ENCODE measurements around the gene LY9. TPM values are rescaled to one million over a fixed set of nuclear protein-coding genes. Genes with fewer than 3 reads are reported as not detected.

Gene LY9
- total and polyA plus RNA-seq, 9 of the 15 experiments (the other 6 are each of a cell fraction or from before 2014, with no cell fraction given), result not detected

Other genes with a start within 250 kb of the LY9 start
Only the 7 nearest of the 10 such genes appear.
- gene CD84, start 216.7 kb upstream of the LY9 start, total RNA-seq (2014; rRNA removed), result 0.82 and 1.4 TPM in 2 replicates
- 2.2 and 2.5 TPM in 2 replicates for gene CD84, start 216.7 kb upstream of the LY9 start, total RNA-seq (2014; rRNA removed; fragmentation: Illumina TruSeq; extraction: Trizol)
- 6.8 TPM in 2 replicates for gene CD84, start 216.7 kb upstream of the LY9 start, total RNA-seq (2015; rRNA removed; fragmentation: Illumina TruSeq; extraction: Trizol)
- gene CD84, start 216.7 kb upstream of the LY9 start, total RNA-seq (2021), result 1.9 and 2.5 TPM in 2 replicates
- 2.0 and 7.3 TPM in 2 replicates for gene CD84, start 216.7 kb upstream of the LY9 start, polyA plus RNA-seq (2011; rRNA removed)
- 3.1 and 3.5 TPM in 2 replicates for gene CD84, start 216.7 kb upstream of the LY9 start, polyA plus RNA-seq (2014; fragmentation: Illumina TruSeq; extraction: Trizol)
- 1 to 10 TPM; 1.0 to 1.5 TPM for gene CD84, start 216.7 kb upstream of the LY9 start, polyA plus RNA-seq (2014; fragmentation: Nextera tagmentation; extraction: Ambion mirVana)
- gene CD84, start 216.7 kb upstream of the LY9 start, polyA plus RNA-seq (2014; rRNA removed), result 1.6 and 1.8 TPM in 2 replicates
- not detected in 2 replicates for gene SLAMF1, start 149.1 kb upstream of the LY9 start, total RNA-seq (2014; rRNA removed)
- gene SLAMF1, start 149.1 kb upstream of the LY9 start, total RNA-seq (2014; rRNA removed; fragmentation: Illumina TruSeq; extraction: Trizol), result not detected in 2 replicates
- gene SLAMF1, start 149.1 kb upstream of the LY9 start, total RNA-seq (2015; rRNA removed; fragmentation: Illumina TruSeq; extraction: Trizol), result 0.04 and 0.15 TPM in 2 replicates
- gene SLAMF1, start 149.1 kb upstream of the LY9 start, total RNA-seq (2021), result 0.11 and 0.22 TPM in 2 replicates
- not detected in 2 replicates for gene SLAMF1, start 149.1 kb upstream of the LY9 start, polyA plus RNA-seq (2011; rRNA removed)
- 0.08 TPM in 1 of 2 replicates, not detected in the other for gene SLAMF1, start 149.1 kb upstream of the LY9 start, polyA plus RNA-seq (2014; fragmentation: Illumina TruSeq; extraction: Trizol)
- gene SLAMF1, start 149.1 kb upstream of the LY9 start, polyA plus RNA-seq (2014; fragmentation: Nextera tagmentation; extraction: Ambion mirVana), result under 1 TPM; 0.04 to 0.13 TPM
- gene SLAMF1, start 149.1 kb upstream of the LY9 start, polyA plus RNA-seq (2014; rRNA removed), result 0.17 TPM in 1 of 2 replicates, not detected in the other
- gene CD48, start 84.4 kb upstream of the LY9 start, total RNA-seq (2014; rRNA removed), result 0.53 TPM in 1 of 2 replicates, not detected in the other
- gene CD48, start 84.4 kb upstream of the LY9 start, total RNA-seq (2014; rRNA removed; fragmentation: Illumina TruSeq; extraction: Trizol), result 0.11 and 0.38 TPM in 2 replicates
- gene CD48, start 84.4 kb upstream of the LY9 start, total RNA-seq (2015; rRNA removed; fragmentation: Illumina TruSeq; extraction: Trizol), result 0.40 and 0.94 TPM in 2 replicates
- 0.42 and 0.65 TPM in 2 replicates for gene CD48, start 84.4 kb upstream of the LY9 start, total RNA-seq (2021)
- not detected in 2 replicates for gene CD48, start 84.4 kb upstream of the LY9 start, polyA plus RNA-seq (2011; rRNA removed)
- gene CD48, start 84.4 kb upstream of the LY9 start, polyA plus RNA-seq (2014; fragmentation: Illumina TruSeq; extraction: Trizol), result 0.10 and 0.24 TPM in 2 replicates
- gene CD48, start 84.4 kb upstream of the LY9 start, polyA plus RNA-seq (2014; fragmentation: Nextera tagmentation; extraction: Ambion mirVana), result under 1 TPM in 1 of 2 experiments, not detected in 1; 0.27 TPM
- 0.18 and 0.30 TPM in 2 replicates for gene CD48, start 84.4 kb upstream of the LY9 start, polyA plus RNA-seq (2014; rRNA removed)
- gene SLAMF7, start 56.9 kb upstream of the LY9 start, total RNA-seq (2014; rRNA removed), result 0.12 TPM in 1 of 2 replicates, not detected in the other
- 0.11 and 0.19 TPM in 2 replicates for gene SLAMF7, start 56.9 kb upstream of the LY9 start, total RNA-seq (2014; rRNA removed; fragmentation: Illumina TruSeq; extraction: Trizol)
- 0.18 and 0.23 TPM in 2 replicates for gene SLAMF7, start 56.9 kb upstream of the LY9 start, total RNA-seq (2015; rRNA removed; fragmentation: Illumina TruSeq; extraction: Trizol)
- gene SLAMF7, start 56.9 kb upstream of the LY9 start, total RNA-seq (2021), result 0.35 and 0.49 TPM in 2 replicates
- gene SLAMF7, start 56.9 kb upstream of the LY9 start, polyA plus RNA-seq (2011; rRNA removed), result not detected in 2 replicates
- gene SLAMF7, start 56.9 kb upstream of the LY9 start, polyA plus RNA-seq (2014; fragmentation: Illumina TruSeq; extraction: Trizol), result 0.22 and 0.36 TPM in 2 replicates
- gene SLAMF7, start 56.9 kb upstream of the LY9 start, polyA plus RNA-seq (2014; fragmentation: Nextera tagmentation; extraction: Ambion mirVana), result under 1 TPM; 0.17 to 0.39 TPM
- gene SLAMF7, start 56.9 kb upstream of the LY9 start, polyA plus RNA-seq (2014; rRNA removed), result 0.19 and 1.2 TPM in 2 replicates
- not detected in 2 replicates for gene CD244, start 66.7 kb downstream of the LY9 start, total RNA-seq (2014; rRNA removed)
- not detected in 2 replicates for gene CD244, start 66.7 kb downstream of the LY9 start, total RNA-seq (2014; rRNA removed; fragmentation: Illumina TruSeq; extraction: Trizol)
- not detected in 2 replicates for gene CD244, start 66.7 kb downstream of the LY9 start, total RNA-seq (2015; rRNA removed; fragmentation: Illumina TruSeq; extraction: Trizol)
- gene CD244, start 66.7 kb downstream of the LY9 start, total RNA-seq (2021), result not detected in 2 replicates
- not detected in 2 replicates for gene CD244, start 66.7 kb downstream of the LY9 start, polyA plus RNA-seq (2011; rRNA removed)
- not detected in 2 replicates for gene CD244, start 66.7 kb downstream of the LY9 start, polyA plus RNA-seq (2014; fragmentation: Illumina TruSeq; extraction: Trizol)
- gene CD244, start 66.7 kb downstream of the LY9 start, polyA plus RNA-seq (2014; fragmentation: Nextera tagmentation; extraction: Ambion mirVana), result not detected
- gene CD244, start 66.7 kb downstream of the LY9 start, polyA plus RNA-seq (2014; rRNA removed), result not detected in 2 replicates
- gene ITLN1, start 89.0 kb downstream of the LY9 start, total RNA-seq (2014; rRNA removed), result not detected in 2 replicates
- gene ITLN1, start 89.0 kb downstream of the LY9 start, total RNA-seq (2014; rRNA removed; fragmentation: Illumina TruSeq; extraction: Trizol), result not detected in 2 replicates
- not detected in 2 replicates for gene ITLN1, start 89.0 kb downstream of the LY9 start, total RNA-seq (2015; rRNA removed; fragmentation: Illumina TruSeq; extraction: Trizol)
- gene ITLN1, start 89.0 kb downstream of the LY9 start, total RNA-seq (2021), result not detected in 2 replicates
- gene ITLN1, start 89.0 kb downstream of the LY9 start, polyA plus RNA-seq (2011; rRNA removed), result not detected in 2 replicates
- not detected in 2 replicates for gene ITLN1, start 89.0 kb downstream of the LY9 start, polyA plus RNA-seq (2014; fragmentation: Illumina TruSeq; extraction: Trizol)
- gene ITLN1, start 89.0 kb downstream of the LY9 start, polyA plus RNA-seq (2014; fragmentation: Nextera tagmentation; extraction: Ambion mirVana), result not detected
- gene ITLN1, start 89.0 kb downstream of the LY9 start, polyA plus RNA-seq (2014; rRNA removed), result not detected in 2 replicates
- not detected in 2 replicates for gene ITLN2, start 158.6 kb downstream of the LY9 start, total RNA-seq (2014; rRNA removed)
- not detected in 2 replicates for gene ITLN2, start 158.6 kb downstream of the LY9 start, total RNA-seq (2014; rRNA removed; fragmentation: Illumina TruSeq; extraction: Trizol)
- gene ITLN2, start 158.6 kb downstream of the LY9 start, total RNA-seq (2015; rRNA removed; fragmentation: Illumina TruSeq; extraction: Trizol), result not detected in 2 replicates
- gene ITLN2, start 158.6 kb downstream of the LY9 start, total RNA-seq (2021), result not detected in 2 replicates
- gene ITLN2, start 158.6 kb downstream of the LY9 start, polyA plus RNA-seq (2011; rRNA removed), result not detected in 2 replicates
- gene ITLN2, start 158.6 kb downstream of the LY9 start, polyA plus RNA-seq (2014; fragmentation: Illumina TruSeq; extraction: Trizol), result not detected in 2 replicates
- gene ITLN2, start 158.6 kb downstream of the LY9 start, polyA plus RNA-seq (2014; fragmentation: Nextera tagmentation; extraction: Ambion mirVana), result not detected
- not detected in 2 replicates for gene ITLN2, start 158.6 kb downstream of the LY9 start, polyA plus RNA-seq (2014; rRNA removed)

Measured in K562 (cell line).